Measurements from ENCODE around the gene TAGLN2.

TAGLN2 gene

DNA sequence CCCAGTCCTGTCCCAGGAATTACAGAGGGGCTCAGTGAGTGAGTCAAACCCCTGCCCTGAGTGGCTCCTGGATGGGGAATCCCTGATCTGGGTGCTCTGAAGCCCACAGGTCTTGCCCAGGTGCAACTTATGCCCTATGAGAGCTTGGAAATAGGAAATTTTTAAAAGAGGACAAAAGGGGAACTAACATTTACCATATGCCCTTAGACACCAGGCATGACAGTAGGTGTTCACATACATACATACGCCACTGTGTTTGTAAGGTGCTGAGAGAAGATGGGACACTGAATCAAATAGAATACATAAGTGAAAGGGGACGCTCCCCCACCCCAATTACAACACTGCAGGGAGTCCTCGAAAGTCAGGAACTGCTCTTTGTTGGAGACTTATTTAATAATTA is 26.8 kb downstream of the TAGLN2 start:
- H3K27ac Mint-ChIP-seq: peak overlapping the region; percentile 36

DNA sequence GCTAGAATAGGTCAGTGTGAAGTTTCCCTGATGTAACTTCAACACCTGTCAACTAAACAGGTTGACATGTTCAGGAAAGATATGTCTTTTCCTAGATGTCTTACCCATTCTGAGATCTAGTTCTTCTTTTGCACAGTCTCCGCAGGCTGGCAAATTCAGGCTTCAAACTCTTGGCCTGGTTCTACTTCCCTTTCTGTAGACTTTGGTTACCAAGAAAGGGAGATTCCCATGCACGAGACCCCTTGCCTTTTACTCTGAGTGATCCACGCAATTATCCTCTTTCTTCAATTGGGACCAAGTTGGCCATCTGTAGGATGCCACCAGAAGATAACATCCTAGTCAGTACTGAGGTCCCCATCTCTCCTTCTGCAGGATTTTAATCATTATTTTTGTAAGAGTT is 27.3 kb downstream of the TAGLN2 start:
- DNase-seq (ENCODE audit: low spot score in 2 of 2) (no peak), ATAC-seq (ENCODE audit: low read depth) (peak; percentile 61)
- no peaks in the 10 kb centered on the region for H3K36me3 Mint-ChIP-seq
- H3K4me1 Mint-ChIP-seq: peaks cover 13% of the 10 kb centered on the region
- no peaks in the 10 kb centered on the region for H3K27me3 Mint-ChIP-seq
- no peaks in the 10 kb centered on the region for H3K9me3 Mint-ChIP-seq
- peak overlapping the region; percentile 36 for H3K27ac Mint-ChIP-seq
- no peak overlapping the region for H3K4me3 Mint-ChIP-seq

More for the DNA sequence above, 26.8 kb downstream of the TAGLN2 start:
- H3K27me3 Mint-ChIP-seq: no peaks in the 10 kb centered on the region
- DNase-seq (ENCODE audit: low spot score in 2 of 2) (no peak), ATAC-seq (ENCODE audit: low read depth) (peak; percentile 74)
- H3K4me3 Mint-ChIP-seq: no peak overlapping the region
- H3K36me3 Mint-ChIP-seq: no peaks in the 10 kb centered on the region
- no peaks in the 10 kb centered on the region for H3K9me3 Mint-ChIP-seq
- peaks cover 11% of the 10 kb centered on the region for H3K4me1 Mint-ChIP-seq

DNA sequence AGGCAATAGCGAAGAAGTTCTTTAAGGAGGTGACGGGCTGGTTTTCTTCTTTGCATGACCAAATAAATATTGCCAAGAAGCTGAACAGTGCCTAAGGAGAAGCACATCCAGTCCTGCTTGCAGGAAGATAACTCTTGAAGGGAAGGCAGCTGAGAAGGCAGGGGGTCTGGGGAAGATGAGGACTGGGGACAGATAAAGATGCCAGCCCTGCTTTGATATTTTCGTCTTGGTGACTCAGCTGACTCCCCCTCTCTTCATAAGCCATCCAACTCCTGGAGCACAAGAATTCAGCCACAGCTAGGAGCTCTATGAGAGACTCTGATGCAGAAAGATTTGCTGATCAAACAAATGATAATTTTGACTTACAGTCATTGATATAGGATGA is 28.8 kb downstream of the TAGLN2 start:
- Mint-ChIP-seq H3K4me1 (peaks cover 16% of the 10 kb centered on the region), H3K36me3 (no peaks in the 10 kb centered on the region), H3K9me3 (no peaks in the 10 kb centered on the region), H3K4me3 (no peak overlapping the region), H3K27ac (no peak overlapping the region), H3K27me3 (no peaks in the 10 kb centered on the region)
- DNase-seq (ENCODE audit: low spot score in 2 of 2) (no peak), ATAC-seq (ENCODE audit: low read depth) (no peak)

DNA sequence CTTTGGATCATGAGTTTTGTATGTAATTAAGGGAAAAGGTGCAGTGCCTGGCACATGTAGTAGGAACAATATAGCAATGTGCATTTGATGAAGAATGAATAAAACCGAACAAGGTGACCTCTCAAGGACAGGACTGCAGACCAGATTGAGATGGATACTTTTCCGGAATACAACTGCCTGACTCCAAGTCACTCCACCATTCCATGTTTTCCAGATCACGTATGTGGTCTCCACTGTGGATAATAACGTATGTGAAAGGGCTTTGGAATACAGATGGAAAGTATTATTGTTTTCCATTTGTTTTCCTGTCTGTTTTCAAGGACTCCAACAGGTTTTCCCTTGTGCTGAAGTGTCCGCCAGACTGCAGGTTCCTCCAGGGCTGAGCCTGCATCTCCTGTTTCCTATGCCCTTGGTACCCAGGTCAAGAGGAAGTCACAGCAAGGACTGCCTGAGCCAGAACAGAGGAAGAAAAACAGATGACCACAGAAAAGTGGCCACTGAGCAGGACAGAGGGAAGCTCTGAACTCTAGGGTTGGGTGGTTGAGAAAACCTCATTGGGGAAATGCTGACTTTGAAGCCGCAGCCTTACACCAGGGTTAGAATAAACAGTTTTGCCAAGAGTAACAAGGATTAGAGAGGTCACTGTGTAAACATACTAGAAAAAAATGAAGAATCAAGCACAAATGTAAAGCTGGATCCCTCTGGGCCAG is 29.3 kb downstream of the TAGLN2 start:
- Mint-ChIP-seq H3K27ac (no peak overlapping the region), H3K36me3 (no peaks in the 10 kb centered on the region), H3K27me3 (no peaks in the 10 kb centered on the region), H3K9me3 (no peaks in the 10 kb centered on the region), H3K4me3 (no peak overlapping the region), H3K4me1 (peaks cover 17% of the 10 kb centered on the region)
- DNase-seq (ENCODE audit: low spot score in 2 of 2): no peak
- ATAC-seq (ENCODE audit: low read depth): no peak

DNA sequence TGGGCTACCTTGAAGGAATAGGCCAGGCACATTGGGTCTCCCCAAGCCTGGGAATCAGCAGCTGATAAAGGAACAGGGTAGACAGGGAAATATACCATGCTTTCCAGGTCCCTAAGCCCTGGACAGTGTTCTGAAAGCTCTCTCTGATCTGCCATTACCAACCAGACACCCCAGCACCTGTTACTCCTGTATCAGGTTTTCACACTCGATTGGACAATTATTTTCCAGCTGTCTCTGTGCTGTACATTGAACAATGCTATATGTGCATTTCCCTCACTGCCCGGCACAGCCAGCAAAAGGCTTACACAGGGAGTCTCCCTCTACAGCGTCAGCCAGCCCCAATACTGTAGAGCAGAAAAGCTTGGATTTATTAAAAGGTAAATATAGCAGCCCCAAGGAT is 30.0 kb downstream of the TAGLN2 start:
- H3K27ac Mint-ChIP-seq: no peak overlapping the region
- ATAC-seq (ENCODE audit: low read depth): no peak
- no peaks in the 10 kb centered on the region for H3K27me3 Mint-ChIP-seq
- DNase-seq (ENCODE audit: low spot score in 2 of 2): no peak
- peaks cover 18% of the 10 kb centered on the region for H3K4me1 Mint-ChIP-seq
- no peaks in the 10 kb centered on the region for H3K36me3 Mint-ChIP-seq
- no peak overlapping the region for H3K4me3 Mint-ChIP-seq
- H3K9me3 Mint-ChIP-seq: no peaks in the 10 kb centered on the region

DNA sequence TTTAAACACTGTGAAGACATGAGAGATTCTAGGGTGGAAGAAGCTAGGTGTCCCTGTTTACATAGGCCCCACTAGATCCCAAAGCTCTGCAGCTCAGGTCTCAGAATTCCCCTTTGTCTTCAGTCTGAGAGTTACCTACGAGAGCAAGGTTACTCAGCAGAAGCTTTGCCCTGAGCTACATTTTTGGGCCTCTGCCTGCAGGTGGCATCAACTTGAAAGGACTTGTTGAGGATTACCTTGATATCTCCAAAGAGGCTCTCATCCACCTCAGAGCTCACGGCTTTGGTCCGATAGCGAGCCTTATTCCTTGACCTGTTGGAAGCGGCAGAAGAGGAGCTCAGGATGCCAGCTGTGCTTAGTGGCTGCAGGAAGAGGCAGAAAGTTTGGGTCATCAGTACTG is 32.4 kb downstream of the TAGLN2 start:
- ATAC-seq (ENCODE audit: low read depth) (no peak), DNase-seq (ENCODE audit: low spot score in 2 of 2) (no peak)
- Mint-ChIP-seq H3K27ac (no peak overlapping the region), H3K9me3 (no peaks in the 10 kb centered on the region), H3K4me3 (no peak overlapping the region), H3K27me3 (no peaks in the 10 kb centered on the region), H3K4me1 (peaks cover 19% of the 10 kb centered on the region), H3K36me3 (no peaks in the 10 kb centered on the region)

DNA sequence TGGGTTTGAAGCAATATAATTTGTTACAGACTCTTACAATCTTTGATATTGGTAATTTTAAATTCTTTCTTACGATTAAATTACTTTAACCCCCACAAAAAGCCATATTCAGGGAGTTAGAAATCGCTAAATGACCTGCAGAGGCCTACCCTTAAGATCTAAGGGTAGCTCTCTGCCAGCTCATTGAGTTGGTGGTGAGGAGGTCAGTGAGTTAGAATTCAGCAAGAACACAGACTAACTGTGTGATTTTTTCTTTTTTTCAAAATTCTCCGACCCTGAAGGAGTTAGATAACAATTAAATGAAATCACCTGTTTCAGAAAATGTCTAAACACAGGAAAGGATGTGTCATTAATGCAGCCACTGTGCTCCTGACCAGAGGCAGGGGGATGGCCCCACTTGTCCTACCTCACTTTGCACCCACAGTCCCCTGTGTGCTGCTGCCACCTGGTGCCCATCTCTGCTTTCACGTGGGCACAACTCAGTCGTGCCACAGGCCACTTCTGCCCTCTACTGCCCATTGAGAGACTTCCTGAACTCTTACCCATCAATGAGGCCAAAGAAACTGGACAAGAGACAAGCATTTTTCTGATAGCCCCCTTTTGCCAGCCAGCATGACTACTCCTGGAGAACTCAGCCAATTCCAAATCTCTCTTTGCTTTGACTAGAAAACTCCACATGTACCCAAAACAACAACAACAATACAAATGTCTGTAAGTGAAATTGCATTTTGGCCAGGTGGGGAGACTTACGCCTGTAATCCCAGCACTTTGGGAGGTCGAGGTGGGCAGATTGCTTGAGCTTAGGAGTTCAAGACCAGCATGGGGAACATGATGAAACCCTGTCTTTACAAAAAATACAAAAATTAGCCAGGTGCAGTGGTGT is 33.8 kb downstream of the TAGLN2 start:
- DNase-seq (ENCODE audit: low spot score in 2 of 2) (peak; percentile 39 to 49), ATAC-seq (ENCODE audit: low read depth) (peak; percentile 81)
- peaks cover 24% of the 10 kb centered on the region for H3K4me1 Mint-ChIP-seq
- H3K9me3 Mint-ChIP-seq: no peaks in the 10 kb centered on the region
- no peaks in the 10 kb centered on the region for H3K27me3 Mint-ChIP-seq
- no peak overlapping the region for H3K4me3 Mint-ChIP-seq
- no peak overlapping the region for H3K27ac Mint-ChIP-seq
- no peaks in the 10 kb centered on the region for H3K36me3 Mint-ChIP-seq

DNA sequence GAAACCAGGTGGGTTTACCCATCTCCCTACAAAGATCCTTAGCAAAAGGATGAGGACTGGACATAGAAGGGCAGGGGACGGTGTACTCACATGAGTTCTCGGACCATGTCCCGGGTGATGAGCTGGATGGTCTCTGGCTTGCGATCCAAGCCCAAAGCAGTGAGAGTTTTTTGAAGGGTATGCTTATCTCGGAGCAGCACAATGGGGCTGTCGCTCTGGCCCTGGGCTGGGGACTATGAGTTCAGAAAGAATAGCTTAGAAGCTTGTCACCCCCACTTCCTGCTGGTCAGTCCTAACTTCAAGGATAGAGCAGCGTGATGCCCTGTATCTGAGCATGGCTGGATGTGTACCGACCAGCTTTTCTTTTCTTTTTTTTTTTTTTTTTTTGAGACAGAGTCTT is 34.9 kb downstream of the TAGLN2 start:
- H3K36me3 Mint-ChIP-seq: no peaks in the 10 kb centered on the region
- H3K27ac Mint-ChIP-seq: peak overlapping the region; percentile 60

DNA sequence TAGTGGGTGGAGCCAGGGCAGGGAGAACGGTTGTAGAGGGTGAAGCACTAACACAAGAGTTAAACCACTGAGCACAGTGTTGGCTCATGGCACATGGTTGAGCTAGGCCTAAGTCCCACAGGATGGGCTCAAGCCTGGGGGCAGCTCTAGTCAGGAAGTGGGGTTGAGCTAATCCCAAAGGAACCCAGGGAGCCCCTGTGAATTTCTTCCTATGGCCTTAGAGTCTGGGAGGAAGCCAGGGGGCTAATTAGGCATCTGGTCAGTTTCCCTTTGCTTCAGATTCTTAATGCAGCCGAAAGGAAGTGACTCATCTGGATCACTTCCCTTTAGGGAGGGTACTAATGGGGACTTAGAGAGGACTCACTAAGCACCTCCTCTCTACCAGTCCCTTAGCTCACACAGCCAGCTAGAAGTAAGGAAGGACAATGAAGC is 35.5 kb downstream of the TAGLN2 start:
- Mint-ChIP-seq H3K9me3 (no peaks in the 10 kb centered on the region), H3K27me3 (no peaks in the 10 kb centered on the region), H3K4me3 (no peak overlapping the region), H3K36me3 (no peaks in the 10 kb centered on the region), H3K27ac (peak overlapping the region; percentile 60), H3K4me1 (peaks cover 24% of the 10 kb centered on the region)
- DNase-seq (ENCODE audit: low spot score in 2 of 2): no peak
- ATAC-seq (ENCODE audit: low read depth): peak; percentile 74

More for the DNA sequence above, 34.9 kb downstream of the TAGLN2 start:
- no peak overlapping the region for H3K4me3 Mint-ChIP-seq
- DNase-seq (ENCODE audit: low spot score in 2 of 2): no peak
- no peak for ATAC-seq (ENCODE audit: low read depth)
- peaks cover 24% of the 10 kb centered on the region for H3K4me1 Mint-ChIP-seq
- H3K27me3 Mint-ChIP-seq: no peaks in the 10 kb centered on the region
- H3K9me3 Mint-ChIP-seq: no peaks in the 10 kb centered on the region

DNA sequence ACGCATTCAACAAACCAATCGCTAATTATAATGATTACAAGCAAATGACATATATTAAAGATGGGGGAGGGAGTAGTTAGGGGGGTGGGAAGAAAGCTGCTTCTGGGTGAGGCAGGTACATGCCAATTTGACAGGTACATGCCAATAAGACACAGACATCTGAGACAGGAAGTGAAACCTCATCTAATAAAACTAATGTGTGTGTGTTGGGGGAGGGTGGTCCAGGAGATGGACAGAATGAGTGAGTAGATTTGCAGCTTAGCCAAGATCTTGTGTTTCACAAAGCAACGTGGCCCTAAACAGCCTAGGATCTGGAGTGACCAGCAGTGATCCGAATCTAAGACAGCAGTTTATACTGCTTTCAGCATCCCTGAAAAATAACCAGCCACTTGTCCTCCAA is 36.1 kb downstream of the TAGLN2 start:
- H3K4me1 Mint-ChIP-seq: peaks cover 24% of the 10 kb centered on the region
- H3K27me3 Mint-ChIP-seq: no peaks in the 10 kb centered on the region
- H3K9me3 Mint-ChIP-seq: no peaks in the 10 kb centered on the region
- no peaks in the 10 kb centered on the region for H3K36me3 Mint-ChIP-seq
- ATAC-seq (ENCODE audit: low read depth) (peak; percentile 67), DNase-seq (ENCODE audit: low spot score in 2 of 2) (no peak)
- peak overlapping the region; percentile 13 for H3K4me3 Mint-ChIP-seq
- H3K27ac Mint-ChIP-seq: peak overlapping the region; percentile 60

DNA sequence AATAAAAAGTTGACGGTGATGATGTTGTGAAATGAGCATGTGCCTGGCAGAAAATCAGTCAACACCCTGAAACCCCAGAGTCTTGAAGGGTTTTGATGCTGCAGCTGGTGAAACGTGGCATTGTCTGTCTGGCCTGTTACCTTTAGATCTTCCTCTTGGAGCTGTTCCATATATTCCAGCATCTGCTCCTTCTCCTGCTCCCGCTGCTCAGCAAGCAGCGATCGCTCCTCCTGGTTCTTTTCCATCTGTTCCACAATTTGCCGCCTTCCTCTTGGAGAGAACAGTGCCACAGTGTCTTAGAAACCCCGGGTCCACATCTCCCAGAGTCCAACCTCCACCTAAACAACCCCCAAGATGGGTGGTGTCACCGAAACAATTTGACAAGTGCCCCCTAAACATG is 41.0 kb downstream of the TAGLN2 start:
- H3K27ac Mint-ChIP-seq: no peak overlapping the region
- no peak overlapping the region for H3K4me3 Mint-ChIP-seq
- no peak for DNase-seq (ENCODE audit: low spot score in 2 of 2)
- no peaks in the 10 kb centered on the region for H3K9me3 Mint-ChIP-seq
- no peak for ATAC-seq (ENCODE audit: low read depth)
- no peaks in the 10 kb centered on the region for H3K27me3 Mint-ChIP-seq
- H3K36me3 Mint-ChIP-seq: no peaks in the 10 kb centered on the region
- H3K4me1 Mint-ChIP-seq: peaks cover 8% of the 10 kb centered on the region

DNA sequence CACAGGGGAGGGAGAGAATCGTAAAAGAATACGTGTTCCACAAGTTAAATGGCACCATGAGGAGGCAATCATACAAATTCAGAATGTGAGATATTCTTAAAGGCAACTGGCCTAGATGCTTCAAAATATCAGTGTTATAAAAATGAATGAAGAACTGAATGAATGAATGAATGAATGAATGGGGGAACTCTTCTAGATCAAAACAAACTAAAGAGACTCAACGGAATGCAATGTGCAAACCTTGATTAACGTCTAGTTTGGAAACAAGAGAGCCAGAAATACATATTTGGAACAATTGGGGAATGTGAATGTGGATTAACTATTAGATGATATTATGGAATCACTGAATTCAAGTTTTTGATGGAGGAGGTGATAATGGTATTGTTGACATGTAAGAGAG is 42.2 kb downstream of the TAGLN2 start:
- ATAC-seq (ENCODE audit: low read depth) (no peak), DNase-seq (ENCODE audit: low spot score in 2 of 2) (no peak)
- H3K9me3 Mint-ChIP-seq: no peaks in the 10 kb centered on the region
- no peak overlapping the region for H3K4me3 Mint-ChIP-seq
- H3K27me3 Mint-ChIP-seq: no peaks in the 10 kb centered on the region
- no peak overlapping the region for H3K27ac Mint-ChIP-seq
- no peaks in the 10 kb centered on the region for H3K36me3 Mint-ChIP-seq
- H3K4me1 Mint-ChIP-seq: peaks cover 5% of the 10 kb centered on the region

DNA sequence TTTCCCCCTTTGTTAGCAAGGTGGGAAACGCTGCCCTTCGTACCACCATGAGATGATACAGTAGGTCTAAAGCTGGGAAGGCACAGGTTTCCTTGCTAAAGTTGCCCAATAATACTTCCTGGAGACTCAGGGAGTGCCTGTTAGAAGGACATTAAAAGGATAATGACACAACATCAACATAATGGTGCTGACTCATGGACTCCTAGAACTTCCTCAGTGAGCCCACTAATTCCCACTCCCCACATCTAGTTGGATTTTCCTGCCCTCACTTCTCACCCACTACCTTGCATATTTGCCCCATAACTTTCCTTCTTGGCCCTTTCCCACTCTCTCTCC is 42.8 kb downstream of the TAGLN2 start:
- H3K27me3 Mint-ChIP-seq: no peaks in the 10 kb centered on the region
- no peak overlapping the region for H3K27ac Mint-ChIP-seq
- DNase-seq (ENCODE audit: low spot score in 2 of 2) (no peak), ATAC-seq (ENCODE audit: low read depth) (no peak)
- peaks cover 5% of the 10 kb centered on the region for H3K4me1 Mint-ChIP-seq
- H3K9me3 Mint-ChIP-seq: no peaks in the 10 kb centered on the region
- no peak overlapping the region for H3K4me3 Mint-ChIP-seq
- no peaks in the 10 kb centered on the region for H3K36me3 Mint-ChIP-seq

DNA sequence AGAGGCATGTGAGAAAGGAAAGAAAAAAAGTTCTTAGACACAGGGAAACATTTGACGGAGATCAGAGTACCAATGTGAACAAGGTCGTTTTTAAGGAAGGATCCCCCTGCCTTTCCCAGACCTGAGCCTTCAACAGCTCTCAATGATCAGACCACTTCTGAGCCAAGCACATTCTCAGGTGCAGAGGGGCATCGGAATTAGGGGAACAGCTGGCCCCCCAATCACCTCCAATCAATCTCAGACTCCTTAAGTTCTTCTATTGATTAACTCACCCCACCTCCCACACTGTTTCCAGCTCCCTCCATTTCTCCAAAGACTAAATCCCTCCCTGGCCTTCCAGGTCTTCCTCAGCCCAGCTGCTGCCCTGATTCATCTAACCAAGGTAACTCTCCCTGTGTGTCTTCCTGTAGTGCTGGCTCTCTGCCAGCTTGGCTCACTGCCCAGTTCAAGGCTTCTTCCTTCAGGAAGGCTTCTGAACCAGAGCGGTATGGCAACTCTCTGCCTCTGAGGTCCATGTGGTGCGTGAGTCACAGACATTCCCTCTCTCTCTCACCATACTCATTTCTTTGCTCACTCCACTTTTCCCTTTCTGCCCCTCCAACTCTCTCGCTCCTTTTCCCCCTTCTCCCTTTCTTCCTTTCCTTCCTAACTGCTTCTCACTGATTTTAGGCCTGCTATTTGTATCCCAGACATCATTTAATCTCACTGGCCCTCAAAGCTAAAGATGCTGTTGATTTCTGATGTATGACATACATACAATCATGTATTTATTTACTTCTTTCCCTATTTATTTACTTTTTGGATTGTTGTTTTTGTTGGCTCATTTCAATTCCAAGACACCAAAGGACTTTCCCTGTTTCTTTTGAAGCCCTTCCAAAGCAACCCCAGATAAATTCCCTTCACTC is 43.4 kb downstream of the TAGLN2 start:
- Mint-ChIP-seq H3K27me3 (no peaks in the 10 kb centered on the region), H3K4me3 (no peak overlapping the region), H3K36me3 (no peaks in the 10 kb centered on the region), H3K4me1 (no peaks in the 10 kb centered on the region), H3K27ac (no peak overlapping the region), H3K9me3 (no peaks in the 10 kb centered on the region)
- ATAC-seq (ENCODE audit: low read depth) (no peak), DNase-seq (ENCODE audit: low spot score in 2 of 2) (no peak)
